Omental fat pad (tissue), 4 donors: ENCODE results near the gene CTIF. TPM values are rescaled to one million over a fixed set of nuclear protein-coding genes. Genes with fewer than 3 reads are reported as not detected.

Experiments
- ATAC-seq: fragments of 150-250 bp; one replicate; pipeline ENCODE4 v1.9.1; 2016; ENCODE audit warnings: mild to moderate bottlenecking, moderate library complexity; ENCODE audit not compliant: low FRiP score
- DNase-seq: peaks from one replicate; pipeline ENCODE4 v3.0.0-alpha.2; 2019; ENCODE audit warnings: low spot score
- total RNA-seq, 4 donors: library from RNA; depleted of rRNA; stranded (reverse); fragments of >200 nt; gene quantifications; one replicate each; pipeline ENCODE4 v1.1.0, GENCODE V29; 2016
- TF ChIP-seq, protein P1 (sequence below), 3 donors: fragments of 450-650 bp; IDR thresholded peaks; one replicate each; pipeline ENCODE4 v1.5.1; 2016 to 2017; ENCODE audit warnings: antibody characterized with exemption in 3 of 3, mild to moderate bottlenecking in 3 of 3, moderate library complexity in 2 of 3

CTIF gene
- total RNA-seq, 4 donors from 2014 or later = 57.5 to 94.0 (median 72.4) TPM

DNA sequence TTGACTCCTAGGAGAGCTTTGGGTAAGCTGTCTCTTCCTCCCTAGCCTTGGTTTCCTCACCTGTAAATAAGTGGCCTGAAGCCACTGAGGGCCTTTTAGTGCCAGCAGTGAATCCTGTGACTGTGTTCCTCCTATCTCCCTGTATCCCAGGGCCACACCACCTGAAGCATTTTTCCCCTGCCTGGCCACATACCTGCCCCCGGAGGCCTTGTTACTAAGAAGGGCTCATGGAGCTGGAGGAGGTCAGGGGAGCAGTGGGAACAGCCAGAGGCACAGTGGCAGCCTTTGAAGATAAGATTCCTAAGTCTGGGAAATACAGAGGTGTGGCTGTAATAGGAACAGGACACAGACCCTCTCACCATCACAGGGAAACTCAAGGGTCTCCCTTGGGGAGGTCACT lies 249.5 kb downstream of the CTIF start:
- DNase-seq = no peak
- TF ChIP-seq, protein P1, sequence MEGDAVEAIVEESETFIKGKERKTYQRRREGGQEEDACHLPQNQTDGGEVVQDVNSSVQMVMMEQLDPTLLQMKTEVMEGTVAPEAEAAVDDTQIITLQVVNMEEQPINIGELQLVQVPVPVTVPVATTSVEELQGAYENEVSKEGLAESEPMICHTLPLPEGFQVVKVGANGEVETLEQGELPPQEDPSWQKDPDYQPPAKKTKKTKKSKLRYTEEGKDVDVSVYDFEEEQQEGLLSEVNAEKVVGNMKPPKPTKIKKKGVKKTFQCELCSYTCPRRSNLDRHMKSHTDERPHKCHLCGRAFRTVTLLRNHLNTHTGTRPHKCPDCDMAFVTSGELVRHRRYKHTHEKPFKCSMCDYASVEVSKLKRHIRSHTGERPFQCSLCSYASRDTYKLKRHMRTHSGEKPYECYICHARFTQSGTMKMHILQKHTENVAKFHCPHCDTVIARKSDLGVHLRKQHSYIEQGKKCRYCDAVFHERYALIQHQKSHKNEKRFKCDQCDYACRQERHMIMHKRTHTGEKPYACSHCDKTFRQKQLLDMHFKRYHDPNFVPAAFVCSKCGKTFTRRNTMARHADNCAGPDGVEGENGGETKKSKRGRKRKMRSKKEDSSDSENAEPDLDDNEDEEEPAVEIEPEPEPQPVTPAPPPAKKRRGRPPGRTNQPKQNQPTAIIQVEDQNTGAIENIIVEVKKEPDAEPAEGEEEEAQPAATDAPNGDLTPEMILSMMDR (IDR thresholded peaks at IDR 0.05) = no peak
- no peak for ATAC-seq

DNA sequence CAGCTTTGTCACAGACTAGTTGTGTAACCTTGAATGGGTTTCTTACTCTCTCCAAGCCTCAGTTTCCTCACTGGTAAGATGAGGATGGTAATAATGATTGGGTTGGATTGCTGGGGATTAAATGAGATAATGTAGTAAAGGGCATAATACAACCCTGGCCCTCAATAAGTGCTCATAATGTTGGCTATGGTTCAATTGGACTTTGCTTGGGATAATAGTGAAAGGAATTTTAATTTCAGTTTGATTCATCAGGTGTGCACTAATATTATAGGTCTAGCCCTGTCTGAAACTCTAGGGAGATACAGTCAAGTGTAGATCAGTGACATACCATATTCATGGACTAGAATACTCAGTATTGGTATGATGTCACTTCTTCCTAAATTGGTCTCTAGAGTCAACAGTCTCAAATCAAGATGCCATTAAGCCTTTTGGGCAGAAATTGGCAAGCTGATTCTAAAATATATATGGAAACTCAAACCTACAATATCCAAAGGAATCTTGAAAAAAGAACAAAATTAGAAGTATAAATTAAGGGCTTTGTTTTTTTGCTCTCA lies 250.5 kb downstream of the CTIF start:
- no peak for ATAC-seq
- TF ChIP-seq, protein P1 (IDR thresholded peaks at IDR 0.05) = no peak
- no peak for DNase-seq

DNA sequence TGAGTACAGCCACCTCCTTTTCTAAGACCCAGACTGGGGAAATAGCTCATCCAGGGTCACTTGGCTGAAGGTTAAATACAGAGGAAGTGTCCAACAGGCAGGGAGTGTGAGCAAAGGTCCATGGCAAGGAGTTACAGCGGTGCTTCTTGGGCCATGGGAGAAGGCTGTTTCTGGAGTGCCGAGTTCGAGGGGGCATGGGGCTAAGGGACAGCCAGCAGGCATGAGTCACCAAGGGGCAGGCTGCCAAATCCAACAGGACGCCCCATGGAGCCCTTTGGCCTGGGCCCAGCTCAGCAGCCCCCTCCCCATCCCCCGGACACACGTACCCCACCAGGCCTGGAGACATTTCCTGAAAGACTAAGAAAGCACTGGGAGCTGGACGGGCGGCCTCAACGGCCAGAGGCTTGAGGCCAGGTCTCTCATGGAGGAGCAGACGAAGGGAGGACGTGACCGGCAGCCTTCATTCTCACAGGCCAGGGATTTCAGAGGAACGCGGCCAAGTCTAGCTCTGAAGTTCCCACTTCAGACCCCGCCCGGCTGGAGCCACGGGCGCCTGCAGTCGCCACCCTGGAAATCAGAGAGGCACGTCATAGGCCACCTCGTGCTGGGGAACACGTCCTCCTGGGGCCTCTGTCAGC lies 251.5 kb downstream of the CTIF start:
- ATAC-seq (peak; percentile 57), DNase-seq (peak; percentile 51)
- TF ChIP-seq, protein P1 (IDR thresholded peaks at IDR 0.05) = no peak

DNA sequence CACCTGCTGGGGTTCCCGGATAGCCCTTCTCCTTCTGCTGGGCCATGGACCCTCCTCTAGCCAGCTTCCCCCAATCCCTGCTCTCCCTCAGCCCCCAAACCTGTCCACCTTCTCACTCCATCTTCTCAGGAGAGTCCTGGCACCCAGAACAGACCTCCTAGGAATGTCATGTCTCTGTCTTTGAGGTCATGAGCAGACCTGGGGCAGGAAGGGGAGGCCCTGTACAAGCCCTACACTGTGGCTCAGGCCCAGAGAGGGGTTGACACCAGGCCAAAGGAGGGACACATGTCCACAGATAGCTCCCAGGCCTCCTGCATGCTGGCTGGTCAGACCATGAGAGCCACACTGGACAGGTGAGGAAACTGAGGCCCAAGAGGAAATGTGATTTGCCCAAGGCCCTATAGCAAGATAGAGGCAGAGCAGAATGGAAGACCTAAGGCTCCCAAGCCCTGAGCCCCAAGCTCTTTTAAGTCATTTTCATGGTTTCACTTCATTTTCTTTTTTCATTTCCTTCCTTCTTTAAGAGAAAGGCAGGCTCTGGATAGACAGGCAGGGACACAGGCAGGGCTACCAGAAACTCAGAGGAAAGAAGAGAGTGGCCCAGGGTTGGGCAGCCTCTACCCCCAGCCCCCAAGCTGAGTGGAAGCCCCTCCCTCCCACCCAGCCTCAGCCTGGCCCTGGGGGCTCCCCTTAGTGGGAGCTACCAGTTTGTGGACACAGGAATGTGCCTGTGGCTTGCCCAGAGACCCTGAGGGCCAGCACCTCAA lies 252.2 kb downstream of the CTIF start:
- no peak for ATAC-seq
- TF ChIP-seq, protein P1 (IDR thresholded peaks at IDR 0.05) = no peak

DNA sequence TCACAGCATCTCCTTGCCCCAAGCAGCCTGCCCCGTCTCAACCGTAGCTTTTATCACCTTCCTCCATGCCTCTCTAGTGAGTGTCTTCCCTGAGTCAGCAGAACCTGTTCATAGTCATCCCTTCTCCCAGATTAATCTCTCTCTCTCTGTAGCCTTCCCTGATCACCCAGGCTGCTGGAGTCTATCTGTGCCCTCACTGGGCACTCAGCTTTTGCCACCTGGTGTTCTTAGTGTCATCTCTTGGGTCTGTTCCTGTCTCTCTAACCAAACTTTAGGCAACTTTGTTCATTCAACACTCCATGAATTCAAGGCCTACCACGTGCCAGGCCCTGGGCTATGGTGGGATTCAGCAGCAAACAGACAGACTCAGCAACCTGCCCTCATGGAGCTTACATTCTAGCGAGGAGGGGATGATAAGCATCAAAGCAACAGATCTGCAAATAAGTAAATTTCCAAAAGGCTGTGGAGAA lies 252.8 kb downstream of the CTIF start:
- TF ChIP-seq, protein P1 (IDR thresholded peaks at IDR 0.05) = no peak
- DNase-seq (no peak), ATAC-seq (no peak)

More for the DNA sequence above, 252.2 kb downstream of the CTIF start:
- DNase-seq = no peak

DNA sequence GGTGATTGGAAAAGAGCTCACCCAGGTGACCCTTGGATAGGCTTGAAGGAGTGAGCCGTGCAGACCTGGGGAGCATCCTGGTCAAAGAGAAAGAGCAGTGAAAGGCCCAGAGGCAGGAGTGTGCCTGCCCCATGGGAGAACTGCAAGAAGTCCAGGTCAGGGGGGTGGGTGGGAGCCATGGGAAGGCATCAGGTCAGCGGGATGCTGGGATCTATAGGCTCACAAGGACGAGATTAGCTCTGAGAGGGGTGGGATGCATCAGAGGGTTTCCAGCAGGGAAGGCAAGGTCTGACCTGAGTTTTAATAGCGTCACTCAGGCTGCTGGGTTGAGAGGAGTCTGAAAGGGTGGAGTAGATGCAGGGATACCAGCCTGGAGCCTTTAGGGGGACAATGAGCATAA lies 253.3 kb downstream of the CTIF start:
- ATAC-seq (no peak), DNase-seq (no peak)
- TF ChIP-seq, protein P1 (IDR thresholded peaks at IDR 0.05) = no peak
